ENCODE results near the gene UBASH3A.

Gene UBASH3A

DNA sequence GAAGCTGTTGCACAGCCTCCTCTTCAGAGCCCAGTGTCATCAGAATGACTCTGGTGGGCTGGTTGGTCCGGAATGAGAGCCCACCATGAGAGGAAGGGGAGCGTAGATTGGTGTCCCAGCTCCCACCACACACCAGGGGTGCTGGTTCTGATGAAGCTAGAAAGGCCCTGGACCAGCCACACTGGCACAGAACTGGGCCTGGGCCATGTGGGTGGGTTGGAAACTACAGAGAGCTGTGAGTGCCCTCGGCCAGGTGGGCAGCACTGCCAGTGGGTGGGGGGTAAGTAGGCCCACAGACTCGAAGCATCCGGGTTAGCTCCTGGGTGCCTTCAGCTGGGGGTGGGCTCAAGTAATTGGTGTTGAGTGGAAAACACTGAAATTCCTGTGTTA is 25.8 kb upstream of the UBASH3A start:
- TF ChIP-seq, protein P1, sequence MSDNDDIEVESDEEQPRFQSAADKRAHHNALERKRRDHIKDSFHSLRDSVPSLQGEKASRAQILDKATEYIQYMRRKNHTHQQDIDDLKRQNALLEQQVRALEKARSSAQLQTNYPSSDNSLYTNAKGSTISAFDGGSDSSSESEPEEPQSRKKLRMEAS (IDR thresholded peaks at IDR 0.05), result no peak
- TF ChIP-seq FOXM1 (IDR thresholded peaks at IDR 0.05; ENCODE audit: borderline replicate concordance, low read depth), result no peak
- no peak for TF ChIP-seq EP300 (IDR thresholded peaks at IDR 0.05; ENCODE audit: borderline replicate concordance)
- TF ChIP-seq TEAD4 (IDR thresholded peaks at IDR 0.05), result no peak
- TF ChIP-seq, protein P2, sequence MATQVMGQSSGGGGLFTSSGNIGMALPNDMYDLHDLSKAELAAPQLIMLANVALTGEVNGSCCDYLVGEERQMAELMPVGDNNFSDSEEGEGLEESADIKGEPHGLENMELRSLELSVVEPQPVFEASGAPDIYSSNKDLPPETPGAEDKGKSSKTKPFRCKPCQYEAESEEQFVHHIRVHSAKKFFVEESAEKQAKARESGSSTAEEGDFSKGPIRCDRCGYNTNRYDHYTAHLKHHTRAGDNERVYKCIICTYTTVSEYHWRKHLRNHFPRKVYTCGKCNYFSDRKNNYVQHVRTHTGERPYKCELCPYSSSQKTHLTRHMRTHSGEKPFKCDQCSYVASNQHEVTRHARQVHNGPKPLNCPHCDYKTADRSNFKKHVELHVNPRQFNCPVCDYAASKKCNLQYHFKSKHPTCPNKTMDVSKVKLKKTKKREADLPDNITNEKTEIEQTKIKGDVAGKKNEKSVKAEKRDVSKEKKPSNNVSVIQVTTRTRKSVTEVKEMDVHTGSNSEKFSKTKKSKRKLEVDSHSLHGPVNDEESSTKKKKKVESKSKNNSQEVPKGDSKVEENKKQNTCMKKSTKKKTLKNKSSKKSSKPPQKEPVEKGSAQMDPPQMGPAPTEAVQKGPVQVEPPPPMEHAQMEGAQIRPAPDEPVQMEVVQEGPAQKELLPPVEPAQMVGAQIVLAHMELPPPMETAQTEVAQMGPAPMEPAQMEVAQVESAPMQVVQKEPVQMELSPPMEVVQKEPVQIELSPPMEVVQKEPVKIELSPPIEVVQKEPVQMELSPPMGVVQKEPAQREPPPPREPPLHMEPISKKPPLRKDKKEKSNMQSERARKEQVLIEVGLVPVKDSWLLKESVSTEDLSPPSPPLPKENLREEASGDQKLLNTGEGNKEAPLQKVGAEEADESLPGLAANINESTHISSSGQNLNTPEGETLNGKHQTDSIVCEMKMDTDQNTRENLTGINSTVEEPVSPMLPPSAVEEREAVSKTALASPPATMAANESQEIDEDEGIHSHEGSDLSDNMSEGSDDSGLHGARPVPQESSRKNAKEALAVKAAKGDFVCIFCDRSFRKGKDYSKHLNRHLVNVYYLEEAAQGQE (IDR thresholded peaks at IDR 0.05; ENCODE audit: low read depth), result no peak
- TF ChIP-seq, protein P3, sequence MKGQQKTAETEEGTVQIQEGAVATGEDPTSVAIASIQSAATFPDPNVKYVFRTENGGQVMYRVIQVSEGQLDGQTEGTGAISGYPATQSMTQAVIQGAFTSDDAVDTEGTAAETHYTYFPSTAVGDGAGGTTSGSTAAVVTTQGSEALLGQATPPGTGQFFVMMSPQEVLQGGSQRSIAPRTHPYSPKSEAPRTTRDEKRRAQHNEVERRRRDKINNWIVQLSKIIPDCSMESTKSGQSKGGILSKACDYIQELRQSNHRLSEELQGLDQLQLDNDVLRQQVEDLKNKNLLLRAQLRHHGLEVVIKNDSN (IDR thresholded peaks at IDR 0.05), result no peak
- no peak for TF ChIP-seq YY1 (IDR thresholded peaks at IDR 0.05; ENCODE audit: low read depth)
- no peak for TF ChIP-seq CREB1 (IDR thresholded peaks at IDR 0.05; ENCODE audit: low read depth)
- TF ChIP-seq EGR1 (IDR thresholded peaks at IDR 0.05), result no peak
- TF ChIP-seq TCF12 (IDR thresholded peaks at IDR 0.05; ENCODE audit: low read depth), result no peak
- no peak for TF ChIP-seq RAD21 (IDR thresholded peaks at IDR 0.05; ENCODE audit: low read depth)
- TF ChIP-seq NFIC (IDR thresholded peaks at IDR 0.05), result no peak
- TF ChIP-seq ZBTB7A (IDR thresholded peaks at IDR 0.05; ENCODE audit: low read depth), result no peak
- TF ChIP-seq CEBPB (IDR thresholded peaks at IDR 0.05), result no peak
- TF ChIP-seq TAF1 (IDR thresholded peaks at IDR 0.05; ENCODE audit: low read depth), result no peak

DNA sequence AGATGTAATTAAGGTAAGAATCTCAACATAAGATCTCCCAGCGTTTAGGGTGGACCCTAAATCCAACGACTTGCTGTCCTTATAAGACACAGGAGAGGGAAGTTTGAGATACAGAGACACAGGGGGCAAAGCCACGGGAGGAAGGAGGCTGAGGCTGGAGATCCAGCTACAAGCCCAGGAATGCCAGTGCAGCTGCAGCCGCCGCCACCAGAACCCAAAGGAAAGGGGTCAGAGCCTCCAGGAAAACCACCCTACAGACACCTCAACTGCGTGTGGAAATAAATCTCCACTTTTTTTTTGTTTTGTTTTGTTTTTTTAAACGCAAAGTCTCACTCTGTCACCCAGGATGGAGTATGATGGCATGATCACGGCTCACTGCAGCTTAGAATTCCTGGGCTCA is 25.3 kb upstream of the UBASH3A start:
- TF ChIP-seq TEAD4 (IDR thresholded peaks at IDR 0.05), result no peak
- TF ChIP-seq CEBPB (IDR thresholded peaks at IDR 0.05), result no peak
- TF ChIP-seq TCF12 (IDR thresholded peaks at IDR 0.05; ENCODE audit: low read depth), result no peak
- TF ChIP-seq, protein P2 (IDR thresholded peaks at IDR 0.05; ENCODE audit: low read depth), result no peak
- TF ChIP-seq EGR1 (IDR thresholded peaks at IDR 0.05), result no peak
- no peak for TF ChIP-seq NFIC (IDR thresholded peaks at IDR 0.05)
- TF ChIP-seq ZBTB7A (IDR thresholded peaks at IDR 0.05; ENCODE audit: low read depth), result no peak
- no peak for TF ChIP-seq FOXM1 (IDR thresholded peaks at IDR 0.05; ENCODE audit: borderline replicate concordance, low read depth)
- no peak for TF ChIP-seq RAD21 (IDR thresholded peaks at IDR 0.05; ENCODE audit: low read depth)
- no peak for TF ChIP-seq YY1 (IDR thresholded peaks at IDR 0.05; ENCODE audit: low read depth)
- TF ChIP-seq TAF1 (IDR thresholded peaks at IDR 0.05; ENCODE audit: low read depth), result no peak
- no peak for TF ChIP-seq EP300 (IDR thresholded peaks at IDR 0.05; ENCODE audit: borderline replicate concordance)
- TF ChIP-seq CREB1 (IDR thresholded peaks at IDR 0.05; ENCODE audit: low read depth), result no peak
- TF ChIP-seq, protein P3 (IDR thresholded peaks at IDR 0.05), result no peak
- TF ChIP-seq, protein P1 (IDR thresholded peaks at IDR 0.05), result no peak

DNA sequence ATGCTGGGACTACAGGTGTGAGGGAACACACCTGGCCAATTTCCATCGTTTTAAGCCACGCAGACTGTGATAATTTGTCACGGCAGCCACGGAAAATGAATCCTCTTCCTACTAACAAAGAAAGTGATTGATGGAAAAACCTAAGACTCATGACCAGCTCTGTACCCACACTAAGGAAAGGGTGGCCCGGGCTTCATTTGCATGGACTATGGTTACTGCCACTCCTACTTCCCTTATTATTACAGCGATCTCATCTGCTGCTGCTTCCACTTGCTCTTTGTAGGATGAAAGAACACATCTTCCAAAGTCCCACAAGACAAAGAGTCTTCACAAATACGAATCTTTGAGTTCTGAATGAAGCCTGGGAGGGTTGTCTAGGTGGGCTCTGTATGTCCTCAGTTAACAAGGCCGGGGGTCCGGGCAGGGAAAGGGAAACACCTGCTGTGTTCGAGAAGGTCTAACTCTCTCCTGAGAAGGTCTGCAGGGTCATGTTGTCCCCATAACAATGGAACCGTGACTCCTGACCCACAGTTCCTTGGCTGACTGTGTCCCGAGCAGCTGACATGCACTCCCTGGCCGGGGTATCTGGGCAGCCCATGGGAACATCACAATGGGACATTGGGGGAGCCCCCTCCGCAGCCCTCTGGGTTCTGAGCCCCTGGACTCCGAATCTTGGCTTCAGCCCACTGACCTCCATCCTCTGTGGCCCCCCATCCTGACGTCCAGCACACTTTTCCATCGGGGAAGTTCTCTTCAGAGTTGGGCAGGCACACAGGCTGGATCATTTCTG is 24.1 kb upstream of the UBASH3A start:
- TF ChIP-seq RAD21 (IDR thresholded peaks at IDR 0.05; ENCODE audit: low read depth) (no peak), CEBPB (IDR thresholded peaks at IDR 0.05) (no peak), EP300 (IDR thresholded peaks at IDR 0.05; ENCODE audit: borderline replicate concordance) (no peak), NFIC (IDR thresholded peaks at IDR 0.05) (no peak), EGR1 (IDR thresholded peaks at IDR 0.05) (no peak)

DNA sequence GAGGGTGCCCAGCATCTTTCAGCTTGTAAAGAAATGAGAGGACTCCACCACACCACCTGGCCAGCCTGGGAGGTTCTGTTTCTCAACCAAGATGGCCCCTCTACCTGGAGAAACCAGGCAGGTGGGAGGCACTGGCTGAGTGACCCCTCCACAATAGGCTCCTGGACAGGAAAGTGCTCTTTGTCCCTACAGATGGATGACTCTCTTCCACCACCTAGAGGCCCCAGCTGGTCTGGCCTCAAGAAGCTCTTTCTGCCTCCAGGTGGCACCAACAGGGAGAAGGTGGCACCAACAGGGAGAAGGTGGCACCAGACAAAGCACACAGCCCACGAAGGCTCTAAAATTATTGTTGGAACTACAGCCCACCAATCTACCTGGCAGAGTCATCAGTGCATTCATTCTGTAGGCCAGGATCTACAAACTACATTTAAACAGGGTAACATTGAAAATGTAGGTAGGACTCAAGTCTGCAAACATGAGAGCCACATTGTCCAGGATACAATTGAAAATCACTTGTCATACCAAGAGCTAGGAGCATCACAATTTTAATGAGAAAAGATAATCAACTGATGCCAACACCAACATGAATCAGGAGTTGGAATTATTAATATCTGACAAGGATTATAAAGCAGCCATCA is 22.2 kb upstream of the UBASH3A start:
- TF ChIP-seq, protein P3 (IDR thresholded peaks at IDR 0.05), result no peak
- TF ChIP-seq RAD21 (IDR thresholded peaks at IDR 0.05; ENCODE audit: low read depth), result peak; percentile 89

DNA sequence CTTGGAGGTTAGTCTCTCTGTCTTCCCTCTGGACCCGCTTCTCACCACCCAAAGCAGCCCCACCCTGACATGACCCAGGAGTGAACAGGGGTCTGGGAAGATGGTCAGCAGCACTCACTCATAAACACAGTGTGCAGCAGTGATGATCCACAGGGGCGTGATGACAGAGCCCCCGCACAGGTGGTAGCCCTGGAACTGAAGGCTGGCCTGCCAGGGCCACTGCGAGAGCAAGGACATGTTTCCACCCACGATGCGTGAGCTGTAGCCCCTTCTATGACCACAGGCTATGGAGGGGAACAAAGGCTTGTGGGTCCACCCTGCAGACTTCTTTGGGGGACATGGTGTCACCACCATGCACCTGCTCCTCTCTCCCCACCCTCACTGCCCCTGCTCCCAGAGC is 20.8 kb upstream of the UBASH3A start:
- TF ChIP-seq FOXM1 (IDR thresholded peaks at IDR 0.05; ENCODE audit: borderline replicate concordance, low read depth) (no peak), RAD21 (IDR thresholded peaks at IDR 0.05; ENCODE audit: low read depth) (no peak), ZBTB7A (IDR thresholded peaks at IDR 0.05; ENCODE audit: low read depth) (no peak), TCF12 (IDR thresholded peaks at IDR 0.05; ENCODE audit: low read depth) (no peak), YY1 (IDR thresholded peaks at IDR 0.05; ENCODE audit: low read depth) (no peak)
